HepG2 (cell line): Measurements from ENCODE around the gene FBXO11. TPM values are rescaled to one million over a fixed set of nuclear protein-coding genes. Genes with fewer than 3 reads are reported as not detected.

ENCODE experiments used
- ATAC-seq: fragments of 200-7000 bp; cut with Tn5 transposase; 3 replicates; pipeline ENCODE4 v1.9.1; 2020; ENCODE audit warnings: mild to moderate bottlenecking, moderate library complexity
- BruUV-seq: library from RNA; stranded (reverse); fragments of 400-500 nt; replicated peaks from 2 replicates; lab custom pipeline; 2021; lab: Mats Ljungman, UMichigan
- CTCF ChIA-PET: fragments of 300-600 bp; formaldehyde crosslinking; extraction: SDS; loops from one replicate; lab custom pipeline; 2021; ENCODE audit warnings: low total read pairs, inconsistent platforms, low intra/inter-chr PET ratio; lab: Yijun Ruan, JAX
- POLR2A ChIA-PET: fragments of 350-600 bp; sonication (Branson Sonifier 250); formaldehyde crosslinking; loops from one replicate; lab custom pipeline; 2020; ENCODE audit warnings: antibody characterized with exemption, inconsistent platforms; lab: Yijun Ruan, JAX
- DNase-seq: peaks from one replicate; pipeline ENCODE4 v3.0.0-alpha.2; 2015; ENCODE audit warnings: low spot score
- FAIRE-seq: peaks from 3 replicates; lab custom pipeline; 2011; peaks lifted over from hg19 to GRCh38; lab: Jason Lieb, UNC
- H2AFZ ChIP-seq: one replicate; pipeline ENCODE4 v1.6.1; 2011; ENCODE audit warnings: low read length, inconsistent platforms
- H3K27ac ChIP-seq: fragments of 300-600 bp; 3 replicates; pipeline ENCODE4 v1.8.0; 2011; ENCODE audit warnings: mixed run types, mild to moderate bottlenecking, mixed read lengths, low read length, inconsistent platforms; ENCODE audit not compliant: insufficient read depth; ENCODE audit errors: extremely low read length
- H3K27me3 ChIP-seq, 2 experiments: fragments of 200-600 bp in 1 of 2; 2 replicates in 1 of 2; 3 replicates in 1 of 2; pipeline versions ENCODE4 v1.6.0 to v1.8.0; 2011; ENCODE audit warnings: low read length in 2 of 2, mild to moderate bottlenecking in 2 of 2, moderate library complexity in 2 of 2, inconsistent platforms in 1 of 2; ENCODE audit not compliant: insufficient read depth in 2 of 2, control insufficient read depth in 1 of 2
- H3K36me3 ChIP-seq, 2 experiments: fragments of 200-600 bp in 1 of 2; replicated peaks in 1 of 2; 2 replicates in 1 of 2; 3 replicates in 1 of 2; pipeline versions ENCODE4 v1.5.1 to v1.8.0; 2011; ENCODE audit warnings: low read length in 2 of 2, inconsistent platforms in 1 of 2; ENCODE audit not compliant: insufficient read depth in 2 of 2, control insufficient read depth in 1 of 2
- H3K4me1 ChIP-seq: 2 replicates; pipeline ENCODE4 v1.5.1; 2012; ENCODE audit warnings: low read length, inconsistent platforms; ENCODE audit not compliant: insufficient read depth
- H3K4me2 ChIP-seq: 2 replicates; pipeline ENCODE4 v1.6.0; 2011; ENCODE audit warnings: low read depth, low read length, inconsistent platforms
- H3K4me3 ChIP-seq, 3 experiments: fragments of 200-600 bp in 1 of 3; sonication (generic), shearing (Covaris generic) in 1 of 3; replicated peaks in 1 of 3; 2 replicates each; pipeline ENCODE4 v1.5.1; 2011 to 2016; ENCODE audit warnings: low read length in 3 of 3, inconsistent platforms in 2 of 3, low read depth in 2 of 3, mild to moderate bottlenecking in 2 of 3, control low read depth in 1 of 3, mixed read lengths in 1 of 3; ENCODE audit not compliant: insufficient read depth in 1 of 3
- H3K79me2 ChIP-seq: one replicate; pipeline ENCODE4 v1.6.1; 2011; ENCODE audit warnings: low read length, inconsistent platforms; ENCODE audit not compliant: insufficient read depth
- H3K9ac ChIP-seq: 2 replicates; pipeline ENCODE4 v1.6.0; 2011; ENCODE audit warnings: mild to moderate bottlenecking, low read depth, low read length, inconsistent platforms; ENCODE audit not compliant: insufficient read depth
- H3K9me3 ChIP-seq: 2 replicates; pipeline ENCODE4 v1.5.1; 2012; ENCODE audit warnings: mild to moderate bottlenecking, low read length
- H4K20me1 ChIP-seq: 2 replicates; pipeline ENCODE4 v1.6.0; 2011; ENCODE audit warnings: inconsistent platforms, mild to moderate bottlenecking, low read length, moderate library complexity; ENCODE audit not compliant: insufficient read depth
- TBL1XR1 ChIP-seq: fragments of 150-350 bp; IDR thresholded peaks from 2 replicates; pipeline ENCODE4 v1.6.1; 2014; ENCODE audit warnings: borderline replicate concordance, low read length; ENCODE audit not compliant: partially characterized antibody
- ZNF121 ChIP-seq: sonication (generic); formaldehyde crosslinking; IDR thresholded peaks from 2 replicates; pipeline ENCODE4 v1.5.0; 2020; ENCODE audit warnings: mild to moderate bottlenecking, missing genetic modification reagents
- WGBS: methylation state at CpG from one replicate; pipeline ENCODE4 v1.1.6; 2017; ENCODE audit warnings: low lambda C conversion rate; 5-methylcytosine and 5-hydroxymethylcytosine counted together
- in situ Hi-C: cut with HindIII; loops from 2 replicates; pipeline ENCODE4 v1.10.0; 2017; ENCODE audit warnings: low pct_unique_long_range_greater_than_20kb; ENCODE audit not compliant: extremely low pct_ligation_motif_present
- intact Hi-C: fragments of 100-400 bp; cut with micrococcal nuclease; formaldehyde crosslinking; loops from one replicate; pipeline ENCODE4 v1.10.0; 2022; ENCODE audit not compliant: unreplicated experiment
- polyA plus RNA-seq, 8 experiments: library from polyadenylated mRNA; depleted of rRNA in 3 of 8; stranded (reverse) in 7 of 8; unstranded in 1 of 8; fragments of >200 nt; fragmentation: Illumina TruSeq in 4 of 8; extraction: Trizol in 4 of 8; gene quantifications; 2 replicates each; pipeline versions ENCODE4 v1.2.1 to v1.2.3, GENCODE V29; 2011 to 2016; ENCODE audit warnings: low read depth in 4 of 8, missing spikeins in 1 of 8, mixed read lengths in 1 of 8; ENCODE audit not compliant: insufficient read depth in 1 of 8
- total RNA-seq, 5 experiments: library from RNA; depleted of rRNA; stranded (reverse); fragments of >200 nt; fragmentation: Illumina TruSeq; extraction: Trizol; gene quantifications; 2 replicates each; pipeline ENCODE4 v1.2.3, GENCODE V29; 2016; ENCODE audit warnings: low read depth in 1 of 5
- TF ChIP-seq, protein P1 (sequence below): IDR thresholded peaks from 2 replicates; pipeline ENCODE4 v1.6.1; 2016
- TF ChIP-seq, protein P2 (sequence below): sonication (generic); formaldehyde crosslinking; IDR thresholded peaks from 2 replicates; pipeline ENCODE4 v1.8.1; 2023; ENCODE audit warnings: mild to moderate bottlenecking, inconsistent platforms, moderate library complexity, missing genetic modification reagents, borderline replicate concordance

The FBXO11 gene
- total and polyA plus RNA-seq, 2 of the 13 experiments (the other 11 are each of a cell fraction or from before 2014, with no cell fraction given) = 27.9 to 47.6 TPM

DNA sequence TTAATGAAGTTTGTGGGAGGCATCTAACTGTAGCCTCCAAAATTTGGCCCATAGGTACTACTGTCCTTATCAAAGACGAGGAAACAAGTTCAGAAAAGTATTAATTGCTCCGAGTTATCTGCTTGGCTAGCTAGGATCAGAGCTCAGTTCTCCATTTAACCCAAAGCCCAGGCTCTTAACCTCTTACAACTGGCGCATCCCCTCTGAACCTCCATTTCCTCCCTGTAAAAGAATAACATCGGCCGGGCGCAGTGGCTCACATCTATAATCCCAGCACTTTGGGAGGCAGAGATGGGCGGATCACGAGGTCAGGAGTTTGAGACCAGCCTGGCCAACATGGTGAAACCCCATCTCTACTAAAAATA lies 126.9 kb downstream of the FBXO11 start:
- WGBS = 75% methylated on average over 8 of the region's 8 CpGs
- intact Hi-C loops = no loop called here
- no peak for DNase-seq
- no peak for TF ChIP-seq TBL1XR1
- TF ChIP-seq, protein P1, sequence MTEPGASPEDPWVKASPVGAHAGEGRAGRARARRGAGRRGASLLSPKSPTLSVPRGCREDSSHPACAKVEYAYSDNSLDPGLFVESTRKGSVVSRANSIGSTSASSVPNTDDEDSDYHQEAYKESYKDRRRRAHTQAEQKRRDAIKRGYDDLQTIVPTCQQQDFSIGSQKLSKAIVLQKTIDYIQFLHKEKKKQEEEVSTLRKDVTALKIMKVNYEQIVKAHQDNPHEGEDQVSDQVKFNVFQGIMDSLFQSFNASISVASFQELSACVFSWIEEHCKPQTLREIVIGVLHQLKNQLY = no peak
- Histone ChIP-seq H3K9ac (no peak overlapping the region), H2AFZ (no peak overlapping the region), H3K4me2 (no peak overlapping the region), H3K27me3 (peaks cover 0 to 28% of the 10 kb centered on the region in 2 experiments; a peak in 3 of 5 replicates), H3K4me1 (peaks cover 29% of the 10 kb centered on the region), H3K79me2 (peaks cover 7% of the 10 kb centered on the region), H4K20me1 (peaks cover 6% of the 10 kb centered on the region), H3K27ac (no peak overlapping the region), H3K36me3 (no peaks in the 10 kb centered on the region), H3K4me3 (no peak overlapping the region), H3K9me3 (no peaks in the 10 kb centered on the region)
- BruUV-seq = no TSS peak
- ChIA-PET CTCF (interaction anchor here (0.5 kb wide), 1 partner anchor 12 kb away, joined by 3 read pairs; no protein-coding TSS in a partner anchor), POLR2A (no interaction called here)
- ATAC-seq = no peak
- in situ Hi-C loops = no loop called here
- no peak for FAIRE-seq

DNA sequence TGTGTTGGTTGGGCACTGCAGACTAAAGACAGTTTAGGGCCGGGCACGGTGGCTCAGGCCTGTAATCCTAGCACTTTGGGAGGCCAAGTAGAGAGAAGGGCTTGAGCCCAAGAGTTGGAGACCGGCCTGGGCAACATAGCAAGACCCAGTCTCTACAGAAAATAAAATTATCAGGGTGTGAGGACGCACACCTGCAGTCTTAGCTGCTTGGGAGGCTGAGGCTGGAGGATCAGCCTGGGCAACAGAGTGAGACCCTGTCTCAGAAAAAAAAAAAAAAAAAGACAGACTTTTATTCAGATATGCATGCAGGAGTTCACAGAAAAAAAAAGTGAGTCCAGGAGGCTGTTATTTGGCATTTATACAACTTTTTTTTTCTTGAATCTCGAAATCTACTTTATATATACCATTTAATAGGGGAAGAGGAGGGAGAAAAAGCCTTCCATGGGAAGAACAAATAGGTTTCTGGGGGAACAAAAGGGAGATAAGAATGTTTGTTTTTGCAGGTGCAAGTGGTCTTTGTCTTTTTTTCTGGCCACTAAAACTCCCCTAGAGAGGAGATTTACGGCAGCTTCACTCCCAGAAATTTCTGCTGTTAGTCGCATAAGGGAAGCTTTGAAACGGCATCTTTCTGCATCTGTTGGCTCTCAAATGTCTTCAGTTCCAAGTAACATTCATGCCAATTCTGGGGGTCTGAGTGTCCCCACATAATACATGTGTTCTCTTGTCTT lies 127.4 kb downstream of the FBXO11 start:
- POLR2A ChIA-PET = no interaction called here
- peaks cover 0 to 28% of the 10 kb centered on the region in 2 experiments; a peak in 3 of 5 replicates for H3K27me3 ChIP-seq
- peaks cover 25% of the 10 kb centered on the region for H3K4me1 ChIP-seq
- peaks cover under 1% of the 10 kb centered on the region; the same call in 1 of the 2 replicates for H4K20me1 ChIP-seq
- no peak overlapping the region for H3K9ac ChIP-seq
- H3K9me3 ChIP-seq = no peaks in the 10 kb centered on the region
- FAIRE-seq = no peak
- H3K79me2 ChIP-seq = peaks cover 1% of the 10 kb centered on the region
- no peak for DNase-seq
- no peak overlapping the region for H3K4me3 ChIP-seq
- in situ Hi-C loops (no loop called here), intact Hi-C loops (no loop called here)
- TF ChIP-seq, protein P2, sequence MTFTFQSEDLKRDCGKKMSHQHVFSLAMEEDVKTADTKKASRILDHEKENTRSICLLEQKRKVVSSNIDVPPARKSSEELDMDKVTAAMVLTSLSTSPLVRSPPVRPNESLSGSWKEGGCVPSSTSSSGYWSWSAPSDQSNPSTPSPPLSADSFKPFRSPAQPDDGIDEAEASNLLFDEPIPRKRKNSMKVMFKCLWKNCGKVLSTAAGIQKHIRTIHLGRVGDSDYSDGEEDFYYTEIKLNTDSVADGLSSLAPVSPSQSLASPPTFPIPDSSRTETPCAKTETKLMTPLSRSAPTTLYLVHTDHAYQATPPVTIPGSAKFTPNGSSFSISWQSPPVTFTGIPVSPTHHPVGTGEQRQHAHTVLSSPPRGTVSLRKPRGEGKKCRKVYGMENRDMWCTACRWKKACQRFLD (CRISPR knock-in tag) = no peak
- 0 out of 2 replicates have a peak, but pooled peaks have one; percentile 39 for TF ChIP-seq ZNF121
- CTCF ChIA-PET = no interaction called here
- BruUV-seq = no TSS peak
- no peaks in the 10 kb centered on the region for H3K36me3 ChIP-seq
- no peak overlapping the region for H2AFZ ChIP-seq
- no peak overlapping the region for H3K4me2 ChIP-seq
- H3K27ac ChIP-seq = no peak overlapping the region
- WGBS = 52% methylated on average over 8 of the region's 8 CpGs
- ATAC-seq = no peak
